ENCODE data around the gene CLEC4F. TPM values are rescaled to one million over a fixed set of nuclear protein-coding genes. Genes with fewer than 3 reads are reported as not detected.

Gene CLEC4F
- total and polyA plus RNA-seq, 2 of the 4 experiments (the other 2 are of a cell fraction): not detected

DNA sequence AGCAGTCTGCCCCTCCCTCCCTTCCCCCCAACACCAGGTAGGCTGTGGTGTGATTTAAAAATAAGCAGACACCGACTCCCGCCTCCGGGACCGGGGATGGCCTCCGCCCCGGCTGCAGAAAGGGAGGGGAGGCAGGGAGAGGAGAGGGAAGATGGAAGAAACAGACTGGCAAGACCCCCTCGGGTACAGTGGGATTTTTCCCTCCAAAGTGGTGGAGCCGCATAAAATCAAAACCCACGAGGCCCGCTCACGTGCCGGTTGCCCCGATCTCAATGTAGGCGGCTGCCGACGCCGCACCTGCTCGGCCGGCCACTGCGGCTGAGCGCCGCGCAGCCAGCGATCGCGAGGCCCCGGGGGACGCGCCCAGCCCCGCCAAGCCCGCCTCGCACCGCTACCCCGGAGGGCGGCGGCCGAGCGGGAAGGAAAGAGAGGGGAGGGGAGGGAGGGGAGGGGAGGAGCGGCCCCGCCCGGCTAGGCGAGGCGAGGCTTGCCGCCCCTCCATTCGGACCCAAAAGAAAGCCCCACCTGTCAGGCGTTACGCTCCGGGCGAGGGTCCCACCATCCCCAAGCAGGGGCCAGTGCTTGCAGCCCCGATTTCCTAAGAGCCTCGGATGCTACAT lies 53.2 kb downstream of the CLEC4F start:
- Histone ChIP-seq H3K14ac (replicated peaks; ENCODE audit: low read depth, low read length) (no peak overlapping the region), H2BK20ac (ENCODE audit: low read depth, low read length) (no peak overlapping the region), H4K5ac (ENCODE audit: low read depth, low read length) (no peak overlapping the region), H4K8ac (ENCODE audit: low read depth in 2 of 2, low read length in 2 of 2) (no peak overlapping the region), H2BK15ac (ENCODE audit: low read depth, low read length) (no peak overlapping the region), H3K18ac (ENCODE audit: low read depth, low read length) (no peak overlapping the region), H3K4me3 (ENCODE audit: insufficient read depth, low read depth, low read length) (no peak overlapping the region), H3K4me1 (ENCODE audit: control insufficient read depth, insufficient read depth, low read length) (no peaks in the 10 kb centered on the region), H2AFZ (replicated peaks; ENCODE audit: low read length, poor library complexity) (peak overlapping the region; percentile 49), H3K9me1 (ENCODE audit: insufficient read depth, low read length) (peaks cover 2% of the 10 kb centered on the region; the same call in 1 of the 2 replicates), H3K9ac (ENCODE audit: low read depth, low read length) (no peak overlapping the region), H3K4ac (ENCODE audit: low read depth, low read length) (no peak overlapping the region), H3K79me1 (ENCODE audit: low read depth in 1 of 2, low read length in 2 of 2) (no peaks in the 10 kb centered on the region), H3K27me3 (ENCODE audit: control insufficient read depth, insufficient read depth, low read length) (peaks cover 46% of the 10 kb centered on the region), H2AK9ac (replicated peaks; ENCODE audit: low read depth, low read length, poor library complexity) (no peak overlapping the region), H4K91ac (ENCODE audit: insufficient read depth, low read depth, low read length) (no peak overlapping the region), H3K56ac (ENCODE audit: extremely low read depth, insufficient read depth, low read length) (no peak overlapping the region), H3K4me2 (ENCODE audit: low read depth, low read length) (no peak overlapping the region; the same call in 1 of the 2 replicates), H2AK5ac (ENCODE audit: low read depth, low read length) (no peak overlapping the region), H3K36me3 (ENCODE audit: control insufficient read depth, insufficient read depth, low read length) (no peaks in the 10 kb centered on the region), H3K27ac (ENCODE audit: insufficient read depth, low read length) (no peak overlapping the region), H2BK5ac (ENCODE audit: low read depth, low read length, poor library complexity, severe bottlenecking) (no peak overlapping the region), H2BK120ac (ENCODE audit: low read depth, low read length) (no peak overlapping the region), H4K20me1 (ENCODE audit: insufficient read depth, low read length) (no peaks in the 10 kb centered on the region), H3K9me3 (ENCODE audit: control insufficient read depth, insufficient read depth, low read length) (no peaks in the 10 kb centered on the region), H3K23ac (ENCODE audit: low read depth, low read length) (no peak overlapping the region)
- dilution Hi-C loops (cut with HindIII; ENCODE audit: low sequenced_read_pairs, unreplicated experiment) (no loop called here), in situ Hi-C loops (cut with MboI; ENCODE audit: low sequenced_read_pairs) (no loop called here), intact Hi-C loops (cut with micrococcal nuclease) (no loop called here)
- CTCF ChIA-PET: no interaction called here
- POLR2A ChIA-PET (ENCODE audit: unreplicated experiment): no interaction called here
- TF ChIP-seq NFE2L2 (IDR thresholded peaks at IDR 0.05; ENCODE audit: low read depth, low read length) (no peak), SMC3 (IDR thresholded peaks at IDR 0.05; ENCODE audit: low read depth, low read length) (no peak), FOS (IDR thresholded peaks at IDR 0.05; ENCODE audit: low read depth, low read length) (no peak), RAD21 (IDR thresholded peaks at IDR 0.05; ENCODE audit: low read length) (no peak), RCOR1 (IDR thresholded peaks at IDR 0.05; ENCODE audit: insufficient replicate concordance, low read length) (no peak), CEBPB (IDR thresholded peaks at IDR 0.05; ENCODE audit: low read depth, low read length) (no peak), MAZ (IDR thresholded peaks at IDR 0.05; ENCODE audit: borderline replicate concordance, low read depth, low read length) (no peak)
- TF ChIP-seq, protein P1, sequence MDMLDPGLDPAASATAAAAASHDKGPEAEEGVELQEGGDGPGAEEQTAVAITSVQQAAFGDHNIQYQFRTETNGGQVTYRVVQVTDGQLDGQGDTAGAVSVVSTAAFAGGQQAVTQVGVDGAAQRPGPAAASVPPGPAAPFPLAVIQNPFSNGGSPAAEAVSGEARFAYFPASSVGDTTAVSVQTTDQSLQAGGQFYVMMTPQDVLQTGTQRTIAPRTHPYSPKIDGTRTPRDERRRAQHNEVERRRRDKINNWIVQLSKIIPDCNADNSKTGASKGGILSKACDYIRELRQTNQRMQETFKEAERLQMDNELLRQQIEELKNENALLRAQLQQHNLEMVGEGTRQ (IDR thresholded peaks at IDR 0.05; ENCODE audit: low read depth, low read length): no peak
- TF ChIP-seq, protein P2, sequence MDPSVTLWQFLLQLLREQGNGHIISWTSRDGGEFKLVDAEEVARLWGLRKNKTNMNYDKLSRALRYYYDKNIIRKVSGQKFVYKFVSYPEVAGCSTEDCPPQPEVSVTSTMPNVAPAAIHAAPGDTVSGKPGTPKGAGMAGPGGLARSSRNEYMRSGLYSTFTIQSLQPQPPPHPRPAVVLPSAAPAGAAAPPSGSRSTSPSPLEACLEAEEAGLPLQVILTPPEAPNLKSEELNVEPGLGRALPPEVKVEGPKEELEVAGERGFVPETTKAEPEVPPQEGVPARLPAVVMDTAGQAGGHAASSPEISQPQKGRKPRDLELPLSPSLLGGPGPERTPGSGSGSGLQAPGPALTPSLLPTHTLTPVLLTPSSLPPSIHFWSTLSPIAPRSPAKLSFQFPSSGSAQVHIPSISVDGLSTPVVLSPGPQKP (IDR thresholded peaks at IDR 0.05; ENCODE audit: borderline replicate concordance, low read depth, low read length): no peak
- no TSS peak for BruUV-seq (replicated peaks)
- DNase-seq (no peak), ATAC-seq (ENCODE audit: low read depth) (no peak)
- 1% methylated on average over 14 of the region's 51 CpGs; no CpG with 5 or more reads in 1 of the 2 experiments for WGBS, 2 experiments (ENCODE audit: extremely low coverage in 2 of 2, insufficient read length in 1 of 2)
